SIG-M5 (cell line): Measurements from ENCODE around the gene ADAMTSL5.
"Not testable (repeated sequence)": the region's sequence is repeated elsewhere in the genome, so short reads cannot be mapped to it uniquely, and the experiment has no call there.

ENCODE experiments used
- DNase-seq: peaks from one replicate; lab custom pipeline; 2025; lab: John Stamatoyannopoulos, UW

Gene ADAMTSL5

DNA sequence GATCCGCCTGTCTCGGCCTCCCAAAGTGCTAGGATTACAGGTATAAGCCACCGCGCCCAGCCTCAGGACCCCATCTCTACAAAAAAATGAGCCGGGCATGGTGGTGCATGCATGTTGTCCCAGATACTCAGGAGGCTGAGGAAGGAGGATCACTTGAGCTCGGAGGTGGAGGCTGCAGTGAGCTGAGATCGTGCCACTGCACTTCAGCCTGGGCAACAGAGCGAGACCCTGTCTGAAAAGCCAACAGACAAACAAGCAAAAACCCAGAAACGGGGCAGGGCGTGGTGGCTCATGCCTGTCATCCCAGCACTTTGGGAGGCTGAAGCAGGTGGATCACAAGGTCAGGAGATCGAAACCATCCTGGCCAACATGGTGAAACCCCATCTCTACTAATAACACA, 18.0 kb upstream of the ADAMTSL5 start:
- not testable (repeated sequence) for DNase-seq

DNA sequence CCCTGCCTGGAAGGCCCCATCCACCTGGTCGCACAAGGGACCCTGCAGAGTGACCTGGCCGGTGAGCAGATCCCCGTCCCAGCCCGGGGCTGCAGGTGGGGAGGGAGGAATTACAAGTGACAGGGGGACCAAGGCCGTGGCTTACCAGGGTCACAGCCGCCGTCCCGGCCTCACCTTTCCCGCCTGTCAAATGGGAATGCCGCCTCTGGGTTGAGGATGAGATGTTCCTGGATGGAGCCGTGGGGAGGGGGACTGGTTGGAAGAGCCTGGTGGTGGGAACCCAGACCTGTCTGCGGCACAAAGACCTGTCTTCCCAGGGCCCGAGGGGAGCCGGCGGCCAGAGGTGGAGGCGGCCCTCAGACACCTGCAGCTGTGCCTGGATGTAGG, 16.6 kb upstream of the ADAMTSL5 start:
- no peak for DNase-seq

DNA sequence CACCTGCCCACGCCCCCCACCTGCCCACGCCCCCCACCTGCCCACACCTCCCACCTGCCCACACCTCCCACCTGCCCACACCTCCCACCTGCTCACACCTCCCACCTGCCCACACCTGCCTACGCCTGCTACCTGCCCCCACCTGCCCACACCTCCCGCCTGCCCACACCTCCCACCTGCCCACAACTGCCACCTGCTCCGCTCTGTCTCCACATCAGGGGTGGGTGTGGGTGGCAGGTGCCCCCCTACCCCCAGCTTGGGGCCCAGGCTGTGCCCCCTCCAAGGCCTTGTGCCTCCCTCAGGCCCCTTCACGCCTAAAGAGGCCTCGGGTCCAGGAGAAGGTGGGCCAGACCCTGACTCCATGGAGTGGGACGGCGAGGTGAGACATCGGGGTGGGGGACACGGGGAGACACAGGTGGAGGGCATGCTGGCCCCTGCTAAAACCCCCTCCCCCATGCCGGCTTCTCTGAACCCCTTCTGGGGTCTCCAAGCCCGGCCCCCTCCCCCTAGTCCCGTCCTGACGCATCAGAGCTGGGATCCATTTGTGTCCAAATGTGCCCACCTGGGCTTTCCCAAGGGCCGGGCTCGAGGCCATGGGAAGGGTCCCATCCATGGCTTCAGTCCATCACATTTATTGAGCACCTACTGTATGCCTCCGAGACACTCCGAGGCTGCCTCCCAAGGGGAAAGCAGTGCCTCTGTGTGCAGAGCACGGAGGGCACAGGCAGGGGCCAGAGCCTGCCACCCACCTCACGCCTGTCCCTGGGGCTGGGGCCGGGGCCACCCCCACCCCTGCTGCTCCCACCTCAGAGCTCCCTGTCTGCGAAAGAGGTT, 16.0 kb upstream of the ADAMTSL5 start:
- no peak for DNase-seq

- DNase-seq, result no peak
Observed at GRCh38 chr19:1527650-1528309, 15.0 kb upstream of the ADAMTSL5 start.

GRCh38 chr19:1526979-1527649, 14.3 kb upstream of the ADAMTSL5 start:
- no peak for DNase-seq

DNA sequence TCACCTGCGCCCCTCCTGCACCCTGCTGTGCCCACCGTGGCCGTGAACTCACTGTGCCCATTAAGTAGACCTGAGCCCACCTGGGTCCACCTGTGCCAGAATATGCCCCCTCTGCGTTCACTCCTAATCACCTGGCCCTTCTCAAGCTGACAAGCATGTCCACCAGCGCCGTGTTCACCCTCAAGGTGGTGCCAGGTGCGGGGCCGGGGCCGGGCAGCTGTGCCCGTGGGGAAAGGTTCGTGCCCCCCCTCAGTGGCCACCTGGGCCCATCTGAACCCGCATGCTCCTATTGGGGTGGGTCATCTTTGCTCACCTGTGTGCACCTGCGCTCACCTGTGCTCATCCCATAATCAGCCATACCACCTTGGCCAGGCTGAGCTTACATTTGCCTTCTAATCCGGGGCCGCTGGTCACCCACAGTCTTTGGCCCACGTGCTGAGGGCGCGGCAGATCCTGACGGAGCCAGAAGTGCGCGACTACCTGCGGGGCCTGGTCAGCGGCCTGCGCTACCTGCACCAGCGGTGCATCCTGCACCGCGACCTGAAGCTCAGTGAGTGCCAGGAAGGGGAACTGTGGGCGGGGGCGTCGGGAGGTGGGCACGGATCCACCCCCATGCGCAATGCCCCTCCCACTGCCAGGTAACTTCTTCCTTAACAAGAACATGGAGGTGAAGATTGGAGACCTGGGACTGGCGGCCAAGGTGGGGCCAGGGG, 13.4 kb upstream of the ADAMTSL5 start:
- no peak for DNase-seq

GRCh38 chr19:1525343-1525742, 12.5 kb upstream of the ADAMTSL5 start:
- no peak for DNase-seq

DNA sequence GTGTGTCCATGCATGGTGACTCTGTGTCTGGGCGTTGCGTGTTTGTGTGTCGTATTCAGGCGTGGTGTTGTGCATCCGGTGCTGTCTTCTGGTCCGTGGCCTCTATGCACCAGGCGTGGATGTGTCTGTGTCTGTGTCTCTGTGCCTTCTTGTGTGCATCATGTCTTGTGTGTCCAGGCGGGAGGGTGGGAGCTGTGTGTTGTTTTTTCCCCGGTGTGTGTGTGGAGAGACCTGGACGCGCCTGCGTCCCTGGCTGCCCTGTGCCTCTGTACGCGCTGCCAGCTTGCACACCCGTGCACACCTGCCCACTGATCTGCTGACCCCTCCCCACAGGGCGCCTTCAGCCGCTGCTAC, 12.1 kb upstream of the ADAMTSL5 start:
- DNase-seq, result no peak

- DNase-seq, result no peak
Observed at GRCh38 chr19:1524287-1524971, 11.6 kb upstream of the ADAMTSL5 start.

DNA sequence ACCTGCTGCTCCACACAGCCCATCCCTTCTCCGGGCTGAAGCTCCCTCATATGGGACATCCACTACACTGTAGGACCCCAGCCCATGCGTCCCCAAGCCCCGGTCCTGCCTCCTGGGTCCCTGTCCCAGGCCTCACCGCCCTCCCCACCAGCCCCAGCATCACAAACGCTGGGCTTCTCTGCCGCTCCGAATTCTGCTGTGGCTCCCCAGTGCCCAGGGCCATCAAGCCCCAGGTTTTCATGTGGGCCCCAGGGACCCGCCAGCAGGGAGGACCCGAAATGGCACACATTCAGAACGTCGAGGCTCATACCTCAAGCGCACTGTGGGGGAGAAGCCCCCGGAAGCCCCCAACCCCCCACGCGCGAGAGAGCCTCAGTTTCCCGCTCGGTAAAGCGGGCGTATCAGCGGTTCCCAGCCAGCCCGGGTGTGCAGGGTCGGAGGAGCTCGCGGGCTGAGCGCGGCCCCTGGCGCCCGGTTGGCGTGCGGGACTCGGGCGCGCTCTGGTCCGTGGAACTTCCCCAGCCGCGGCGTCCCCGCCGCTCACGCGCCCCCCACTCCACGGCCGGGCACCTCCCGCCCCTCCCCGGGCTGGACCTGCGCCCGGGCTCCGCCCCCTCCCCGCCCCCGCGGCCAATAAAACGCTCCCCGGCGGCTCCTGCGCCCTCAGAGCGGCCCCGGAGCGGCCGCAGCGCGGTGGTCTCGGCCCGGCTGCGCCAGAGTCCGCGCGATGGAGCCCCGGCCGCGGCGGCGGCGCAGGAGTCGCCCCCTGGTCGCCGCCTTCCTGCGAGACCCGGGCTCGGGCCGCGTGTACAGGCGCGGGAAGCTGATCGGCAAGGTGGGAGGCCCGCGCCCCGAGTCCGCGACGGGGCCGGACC, 10.8 kb upstream of the ADAMTSL5 start, which contains the start of gene PLK5:
Gene PLK5, plus strand, starts transcription at position 666 of the 875 bp plus-strand sequence. CDS start 2,920 bp downstream, outside the sequence.
- DNase-seq, result no peak

- no peak for DNase-seq
Observed at GRCh38 chr19:1522838-1523237, 10.0 kb upstream of the ADAMTSL5 start.

- DNase-seq, result no peak
Observed at GRCh38 chr19:1522061-1522460, 9.2 kb upstream of the ADAMTSL5 start.

GRCh38 chr19:1521636-1522035, 8.8 kb upstream of the ADAMTSL5 start:
- DNase-seq, result no peak

- no peak for DNase-seq
Observed at GRCh38 chr19:1520203-1520780, 7.5 kb upstream of the ADAMTSL5 start.

GRCh38 chr19:1519802-1520201, 7.0 kb upstream of the ADAMTSL5 start:
- not testable (repeated sequence) for DNase-seq

GRCh38 chr19:1518471-1518870, 5.7 kb upstream of the ADAMTSL5 start:
- no peak for DNase-seq

DNA sequence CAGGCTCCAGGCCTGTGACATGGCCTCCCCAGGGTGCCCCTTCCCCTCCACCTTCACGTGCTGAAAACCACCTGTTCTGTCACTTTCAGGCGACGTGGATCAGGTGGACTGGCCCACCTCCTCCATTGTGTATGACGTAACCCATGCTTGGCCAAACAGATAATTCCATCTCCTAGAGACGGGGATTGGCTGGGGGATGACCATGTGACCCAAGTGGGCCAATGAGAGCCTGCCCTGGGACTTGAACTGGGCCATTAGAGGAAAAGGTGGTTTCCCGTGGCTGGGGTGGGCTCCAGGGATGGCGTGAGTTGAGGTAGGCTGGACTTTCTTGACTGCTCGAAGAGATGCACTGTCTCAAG, 3.6 kb upstream of the ADAMTSL5 start:
- DNase-seq, result no peak

DNA sequence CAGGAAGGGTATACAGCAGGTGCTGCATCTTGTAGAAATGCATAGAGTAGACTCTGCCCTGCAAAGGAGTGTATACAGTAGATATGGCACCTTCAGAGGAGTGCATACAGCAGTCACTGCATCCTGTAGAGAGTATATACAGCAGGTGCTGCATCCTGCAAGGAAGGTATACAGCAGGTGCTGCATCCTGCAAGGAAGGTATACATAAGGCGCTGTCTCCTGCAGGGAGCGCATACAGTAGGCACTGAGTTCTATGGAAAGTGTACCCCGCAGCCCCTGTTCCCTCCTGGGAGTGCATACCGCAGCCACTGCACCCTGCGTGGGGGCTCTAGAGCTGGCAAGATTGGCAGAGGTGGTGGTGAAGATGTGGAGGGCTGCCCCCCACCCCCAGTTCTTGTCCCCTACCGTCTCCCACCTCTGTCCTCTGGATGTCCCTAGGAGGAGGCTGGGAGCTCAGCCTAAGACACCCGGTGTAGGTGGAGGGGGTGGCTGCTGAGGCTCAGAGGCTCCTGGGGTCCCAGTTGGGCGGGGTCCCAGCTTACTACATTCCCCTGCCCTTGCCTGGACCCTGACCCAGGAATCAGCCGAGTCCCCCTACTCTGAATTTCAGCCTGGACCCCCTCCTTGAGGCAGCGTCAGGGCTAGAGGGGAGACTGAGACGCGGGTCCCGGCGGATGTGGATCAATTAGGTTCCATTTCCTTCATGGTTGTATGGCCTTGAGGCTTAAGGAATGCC, 2.3 kb upstream of the ADAMTSL5 start:
- DNase-seq, result no peak

DNA sequence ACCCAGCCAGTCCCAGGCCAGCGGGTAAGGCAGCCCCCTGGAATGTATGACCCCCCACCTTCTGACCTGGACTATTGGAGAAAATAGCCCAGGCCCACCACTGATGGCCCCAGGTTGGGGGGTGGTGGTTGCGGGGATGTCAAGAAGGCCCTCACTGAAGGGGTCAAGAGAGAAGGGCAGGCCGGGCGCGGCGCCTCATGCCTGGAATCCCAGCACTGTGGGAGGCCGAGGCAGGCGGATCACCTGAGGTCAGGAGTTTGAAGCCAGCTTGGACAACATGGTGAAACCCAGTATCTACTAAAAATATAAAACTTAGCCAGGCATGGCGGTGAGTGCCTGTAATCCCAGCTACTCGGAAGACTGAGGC, 1.5 kb upstream of the ADAMTSL5 start:
- DNase-seq, result no peak
